Vagina (tissue), 2 donors: Measurements from ENCODE around the gene KLHL29.

ENCODE experiments used
- POLR2A ChIP-seq, 2 donors: fragments of 450-650 bp; IDR thresholded peaks; one replicate each; pipeline ENCODE4 v1.6.1; 2017; ENCODE audit warnings: antibody characterized with exemption in 2 of 2, mild to moderate bottlenecking in 2 of 2, moderate library complexity in 2 of 2
- TF ChIP-seq, protein P1 (sequence below), 3 experiments: fragments of 450-650 bp in 2 of 3; fragments of 200-600 bp in 1 of 3; sonication (generic) in 1 of 3; IDR thresholded peaks; one replicate each; pipeline ENCODE4 v1.5.1; 2017 to 2019; ENCODE audit warnings: antibody characterized with exemption in 3 of 3, mild to moderate bottlenecking in 2 of 3, moderate library complexity in 2 of 3

DNA sequence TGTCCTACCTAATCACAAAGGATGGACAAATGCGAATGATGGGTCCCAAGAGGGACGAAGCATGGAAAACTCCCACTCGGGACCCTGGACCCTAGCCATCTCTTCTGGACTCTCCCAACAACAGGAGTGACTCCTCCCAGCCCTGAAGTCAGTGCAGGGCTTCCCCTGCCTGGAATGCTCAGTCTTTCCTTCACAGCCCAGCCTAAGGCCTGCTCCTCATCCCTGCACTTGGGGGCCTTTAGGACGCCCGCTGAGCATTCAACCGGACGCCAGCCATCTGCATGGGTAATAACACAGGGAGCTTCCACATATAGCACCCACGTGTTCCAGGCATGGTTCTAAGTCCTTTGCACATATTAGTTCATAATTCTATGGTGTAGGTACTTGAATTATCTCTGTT lies 237.5 kb downstream of the KLHL29 start:
- TF ChIP-seq, protein P1, sequence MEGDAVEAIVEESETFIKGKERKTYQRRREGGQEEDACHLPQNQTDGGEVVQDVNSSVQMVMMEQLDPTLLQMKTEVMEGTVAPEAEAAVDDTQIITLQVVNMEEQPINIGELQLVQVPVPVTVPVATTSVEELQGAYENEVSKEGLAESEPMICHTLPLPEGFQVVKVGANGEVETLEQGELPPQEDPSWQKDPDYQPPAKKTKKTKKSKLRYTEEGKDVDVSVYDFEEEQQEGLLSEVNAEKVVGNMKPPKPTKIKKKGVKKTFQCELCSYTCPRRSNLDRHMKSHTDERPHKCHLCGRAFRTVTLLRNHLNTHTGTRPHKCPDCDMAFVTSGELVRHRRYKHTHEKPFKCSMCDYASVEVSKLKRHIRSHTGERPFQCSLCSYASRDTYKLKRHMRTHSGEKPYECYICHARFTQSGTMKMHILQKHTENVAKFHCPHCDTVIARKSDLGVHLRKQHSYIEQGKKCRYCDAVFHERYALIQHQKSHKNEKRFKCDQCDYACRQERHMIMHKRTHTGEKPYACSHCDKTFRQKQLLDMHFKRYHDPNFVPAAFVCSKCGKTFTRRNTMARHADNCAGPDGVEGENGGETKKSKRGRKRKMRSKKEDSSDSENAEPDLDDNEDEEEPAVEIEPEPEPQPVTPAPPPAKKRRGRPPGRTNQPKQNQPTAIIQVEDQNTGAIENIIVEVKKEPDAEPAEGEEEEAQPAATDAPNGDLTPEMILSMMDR (IDR thresholded peaks at IDR 0.05), result no peak
- no peak for TF ChIP-seq POLR2A (IDR thresholded peaks at IDR 0.05)
